DMS53 treated with DMSO at 0.1 percent for 48 hours (cell line): ENCODE data around the gene TACR2.

Experiments
- DNase-seq: peaks from one replicate; lab custom pipeline; 2025; ENCODE audit not compliant: unreplicated experiment; lab: John Stamatoyannopoulos, UW

Gene TACR2

GRCh38 chr10:69416695-69417094 lies at the start of gene TACR2:
TACR2 (minus strand) TSS chr10:69416918; CDS start chr10:69416323, 595 bp downstream.
- DNase-seq: no peak

GRCh38 chr10:69466158-69466490 lies 49.4 kb upstream of the TACR2 start:
- DNase-seq: no peak

GRCh38 chr10:69465457-69466157 lies 48.9 kb upstream of the TACR2 start:
- DNase-seq: no peak

DNA sequence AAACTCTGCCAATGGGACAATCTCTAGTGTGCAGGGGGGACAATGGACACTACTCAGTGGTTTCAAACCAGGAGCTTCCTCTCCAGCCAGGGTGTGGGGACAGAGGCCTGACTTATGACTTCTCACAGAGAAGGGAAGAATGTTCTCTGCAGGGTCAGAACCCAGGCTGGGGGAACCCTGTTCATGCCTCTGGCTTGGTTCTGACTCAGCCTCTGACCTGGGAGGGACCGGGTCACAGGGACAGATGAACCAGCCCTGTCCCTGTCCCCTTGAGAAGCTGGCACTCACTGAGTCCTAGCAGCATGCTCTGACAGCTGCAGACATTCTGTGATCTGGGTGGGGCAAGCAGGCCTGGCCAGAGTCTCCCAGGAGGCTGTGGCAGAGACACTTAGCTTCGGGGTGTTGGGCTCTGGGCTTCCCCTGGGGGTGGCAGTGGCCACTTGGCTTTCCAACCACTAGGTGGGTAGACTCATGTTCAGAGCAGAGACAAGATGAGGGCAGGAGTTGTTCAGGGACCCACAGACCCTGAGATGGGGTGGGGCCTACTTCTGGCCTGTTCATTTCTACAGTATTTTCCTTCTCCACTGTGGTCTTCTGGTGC lies 48.2 kb upstream of the TACR2 start:
- DNase-seq: no peak

- DNase-seq: no peak
These were observed 47.7 kb upstream of the TACR2 start for GRCh38 chr10:69464401-69464800.

DNA sequence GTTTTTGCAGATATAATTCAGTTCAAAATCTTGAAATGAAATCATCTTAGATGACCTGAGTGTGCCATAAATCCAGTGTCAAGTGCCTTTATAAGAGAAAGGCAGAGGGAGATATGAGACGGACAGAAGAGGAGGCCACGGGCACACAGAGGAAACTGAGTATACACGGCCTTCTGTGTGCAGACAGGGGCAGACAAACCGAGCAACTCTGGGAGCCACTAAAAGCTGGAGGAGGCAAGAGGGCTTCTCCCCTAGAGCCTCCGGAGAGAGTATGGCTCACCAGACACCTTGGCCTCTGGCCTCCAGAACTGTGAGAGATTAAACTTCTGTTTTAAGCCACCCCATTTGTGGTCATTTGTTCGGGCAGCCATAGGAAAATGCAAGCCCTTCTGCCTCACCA lies 47.2 kb upstream of the TACR2 start:
- DNase-seq: no peak

GRCh38 chr10:69461243-69462025 lies 44.7 kb upstream of the TACR2 start:
- no peak for DNase-seq

DNA sequence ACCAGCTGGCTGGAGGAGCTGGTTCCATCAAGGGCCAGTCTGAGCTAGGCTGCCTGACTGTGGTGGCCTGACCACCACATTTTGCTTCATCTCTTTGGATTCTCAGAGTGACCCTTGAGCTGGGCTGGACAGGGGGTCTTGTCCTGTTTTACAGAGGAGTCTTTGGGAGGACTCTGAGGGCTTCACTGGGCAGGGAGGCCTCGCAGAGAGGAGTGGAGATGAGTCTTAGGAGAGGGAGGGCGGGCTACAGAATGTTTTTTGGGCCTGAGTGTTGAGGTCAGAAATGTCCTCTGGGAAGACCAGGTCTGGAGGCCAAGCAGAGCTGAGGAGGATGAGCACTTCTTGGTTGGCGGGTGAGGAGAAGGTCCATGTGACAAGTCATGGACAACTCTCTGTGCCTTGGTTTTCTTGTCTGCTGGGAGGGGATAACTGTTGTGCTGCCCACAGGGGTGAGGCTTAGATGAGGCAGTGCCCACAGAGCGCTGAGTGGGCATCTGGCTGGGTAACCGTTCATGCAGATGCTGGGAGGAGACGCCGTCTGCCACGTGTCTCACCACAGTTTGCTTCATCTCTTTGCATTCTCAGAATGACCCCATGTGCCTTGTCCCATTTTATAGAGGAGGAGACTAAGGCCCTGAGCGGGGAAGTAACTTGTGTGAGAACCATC lies 44.0 kb upstream of the TACR2 start:
- DNase-seq: no peak

DNA sequence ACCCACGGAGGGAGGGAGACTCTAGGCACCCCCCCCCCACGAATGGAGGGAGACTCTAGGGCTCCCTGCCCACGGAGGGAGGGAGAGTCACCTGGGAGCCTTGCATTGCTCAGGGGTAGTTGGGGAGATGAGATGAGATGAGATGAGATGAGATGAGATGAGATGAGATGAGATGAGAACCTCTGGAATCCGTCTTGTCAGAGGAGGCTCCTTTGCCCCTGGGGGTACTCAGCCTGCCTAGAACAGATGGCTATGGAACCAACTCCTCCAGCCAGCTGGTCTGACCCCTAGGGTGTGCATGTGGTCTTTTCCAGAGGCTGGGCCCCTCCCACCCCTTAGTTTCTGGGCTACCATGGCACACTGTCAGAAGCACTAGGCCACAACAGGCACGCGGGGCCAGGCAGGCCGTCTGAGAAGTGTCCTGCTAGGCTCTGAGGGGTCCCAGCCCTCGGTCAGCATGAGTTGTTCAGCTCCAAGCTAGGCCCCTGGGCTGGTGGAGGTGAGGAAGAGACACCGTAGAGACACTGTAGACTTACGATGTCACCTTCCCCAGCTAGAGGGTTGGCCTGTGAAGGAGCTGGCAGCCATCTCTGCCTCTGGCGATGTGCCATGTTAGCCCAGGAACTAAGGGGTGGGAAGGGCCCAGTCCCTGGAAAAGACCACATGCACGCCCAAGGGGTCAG lies 43.3 kb upstream of the TACR2 start:
- DNase-seq: no peak

- no peak for DNase-seq
These were observed 42.5 kb upstream of the TACR2 start for GRCh38 chr10:69459101-69459790.

GRCh38 chr10:69458430-69459100 lies 41.8 kb upstream of the TACR2 start:
- DNase-seq: no peak

GRCh38 chr10:69457771-69458237 lies 41.1 kb upstream of the TACR2 start:
- DNase-seq: no peak

- no peak for DNase-seq
These were observed 40.4 kb upstream of the TACR2 start for GRCh38 chr10:69456880-69457693.

- DNase-seq: no peak
These were observed 38.5 kb upstream of the TACR2 start for GRCh38 chr10:69455006-69455763.

DNA sequence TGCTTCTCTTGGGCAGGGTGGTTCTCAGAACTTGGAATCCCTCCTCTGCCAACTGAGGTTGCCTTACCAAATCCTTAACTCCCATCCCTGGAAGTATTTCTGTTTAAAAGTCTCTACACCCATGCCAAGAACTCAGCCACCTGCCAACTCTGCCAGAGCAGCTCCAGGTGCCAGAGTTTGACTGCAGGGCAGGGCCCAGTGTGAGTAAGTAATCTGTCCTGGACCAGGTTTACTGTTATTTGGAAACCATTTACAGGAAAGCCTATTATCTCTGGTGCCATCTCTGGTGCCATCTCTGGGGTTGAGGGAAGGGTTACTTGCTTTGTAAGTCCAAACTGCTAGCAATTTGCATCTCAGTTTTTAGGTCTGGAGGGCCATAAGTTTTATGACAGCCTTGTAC lies 37.1 kb upstream of the TACR2 start:
- no peak for DNase-seq

DNA sequence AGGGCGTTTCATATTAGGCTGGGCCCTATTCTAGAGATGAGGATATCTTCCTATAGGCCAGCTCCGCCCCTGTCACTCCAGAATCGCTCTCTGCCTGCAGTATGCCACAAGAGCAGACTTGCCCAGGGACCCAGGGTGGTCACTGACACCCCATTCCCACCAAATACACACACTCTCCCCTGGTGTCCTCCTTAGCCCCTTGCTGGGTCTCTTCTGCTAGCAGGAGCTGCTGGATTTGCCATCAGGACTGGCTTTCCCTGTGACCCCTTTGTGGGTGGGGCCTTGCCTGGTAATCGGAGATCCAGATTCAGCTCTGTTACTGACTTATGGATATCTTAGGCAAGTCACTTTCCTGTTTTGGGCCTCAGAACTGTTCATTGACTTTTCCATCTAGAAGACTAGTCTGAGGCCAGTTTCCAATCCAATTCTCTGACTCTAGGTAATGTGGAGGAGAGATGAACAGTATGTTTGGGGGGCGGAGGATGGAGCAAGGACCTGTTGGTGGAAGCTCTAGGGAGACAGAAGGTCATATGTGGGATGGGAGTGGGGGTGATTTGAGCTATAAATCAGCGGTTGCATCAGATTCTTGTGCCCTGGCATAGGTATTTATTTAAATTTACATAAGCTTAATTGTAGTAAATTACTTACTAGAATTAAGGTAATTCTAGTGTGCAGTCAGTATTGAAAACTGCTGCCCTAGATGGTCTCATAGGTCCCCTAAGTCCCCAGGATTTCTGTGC lies 36.1 kb upstream of the TACR2 start:
- DNase-seq: no peak

DNA sequence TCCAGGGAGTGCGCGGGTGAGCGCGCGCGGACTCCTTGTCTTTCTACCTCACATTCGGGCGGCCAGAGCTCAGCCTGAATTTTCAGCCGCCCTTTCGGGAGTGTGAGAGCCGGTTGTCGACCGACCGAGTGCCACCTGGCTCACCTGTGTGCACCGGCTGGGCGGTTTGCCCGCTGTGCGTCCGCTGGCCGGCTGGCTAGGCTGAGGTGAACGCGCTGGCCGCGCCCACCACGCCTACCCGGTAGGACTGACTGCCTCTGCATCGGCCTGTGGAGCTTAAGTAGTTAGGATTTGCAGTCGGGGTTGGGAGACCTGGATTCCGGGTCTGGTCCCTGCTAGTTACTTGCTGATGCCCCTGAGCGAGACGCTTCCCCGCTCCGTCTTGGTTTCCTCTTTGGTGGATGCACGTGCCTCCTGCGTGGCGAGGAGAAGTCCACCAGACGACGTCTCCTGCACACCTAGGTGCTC lies 35.1 kb upstream of the TACR2 start:
- peak; percentile 53 for DNase-seq
